Hair follicle dermal papilla cell (primary cell): ENCODE measurements around the gene NUDT15. TPM values are rescaled to one million over a fixed set of nuclear protein-coding genes. Genes with fewer than 3 reads are reported as not detected.

Experiments used
- total RNA-seq: library from RNA; depleted of rRNA; stranded (reverse); fragments of >200 nt; gene quantifications from 2 replicates; pipeline ENCODE4 v1.2.3, GENCODE V29; 2012

NUDT15 gene
- 10.9 and 11.3 TPM in 2 replicates for total RNA-seq

GRCh38 chr13:48037346-48038173 lies at the start of gene NUDT15:
TSS of gene NUDT15 (plus strand) at chr13:48037726. CDS start at chr13:48037747, 21 bp downstream.

GRCh38 chr13:48001114-48001881 lies 36.2 kb upstream of the NUDT15 start, which contains the start of gene SUCLA2:
TSS of gene SUCLA2 (minus strand) at chr13:48001273. CDS start at chr13:48001269, 4 bp downstream.

GRCh38 chr13:48094781-48095502 lies 57.4 kb downstream of the NUDT15 start, which contains the start of gene MED4:
TSS of gene MED4 (minus strand) at chr13:48095104. CDS start at chr13:48095078, 26 bp downstream.

Other genes with a start within 250 kb of the NUDT15 start
- 37.2 and 44.5 TPM in 2 replicates for gene SUCLA2, start 36.5 kb upstream of the NUDT15 start, total RNA-seq
- gene MED4, start 57.4 kb downstream of the NUDT15 start, total RNA-seq: 18.3 and 22.7 TPM in 2 replicates
- 87.1 and 105 TPM in 2 replicates for gene ITM2B, start 195.5 kb downstream of the NUDT15 start, total RNA-seq